H1 (cell line): ENCODE results near the gene DDR2. TPM values are rescaled to one million over a fixed set of nuclear protein-coding genes. Genes with fewer than 3 reads are reported as not detected.

Source experiments
- CTCF ChIA-PET: fragments of 300-600 bp; sonication (Branson Sonifier 250); formaldehyde crosslinking; loops from one replicate; lab custom pipeline; 2021; ENCODE audit not compliant: partially characterized antibody; lab: Charles Lee
- POLR2A ChIA-PET: fragments of 300-600 bp; sonication (Branson Sonifier 250); formaldehyde crosslinking; loops from one replicate; lab custom pipeline; 2021; ENCODE audit warnings: inconsistent platforms; ENCODE audit not compliant: partially characterized antibody; lab: Charles Lee
- DNase-seq, 2 experiments: peaks; one replicate each; pipeline versions ENCODE4 v3.0.0 to v3.0.0-alpha.2; 2010 to 2022; ENCODE audit warnings: low spot score in 2 of 2, low read depth in 1 of 2, mixed read lengths in 1 of 2
- FAIRE-seq: peaks from 2 replicates; lab custom pipeline; 2011; peaks lifted over from hg19 to GRCh38; lab: Jason Lieb, UNC
- H2AFZ ChIP-seq: 2 replicates; pipeline ENCODE4 v1.8.1; 2012; ENCODE audit warnings: low read length, inconsistent platforms
- H2AK5ac ChIP-seq: 2 replicates; pipeline ENCODE4 v1.6.1; 2013; ENCODE audit warnings: low read depth, low read length
- H2BK120ac ChIP-seq: replicated peaks from 2 replicates; pipeline ENCODE3; 2013; ENCODE audit warnings: low read depth, low read length, inconsistent platforms
- H2BK12ac ChIP-seq: 2 replicates; pipeline ENCODE4 v1.6.1; 2013; ENCODE audit warnings: low read depth, low read length
- H2BK15ac ChIP-seq: 2 replicates; pipeline ENCODE4 v1.6.1; 2013; ENCODE audit warnings: low read length
- H2BK20ac ChIP-seq: 2 replicates; pipeline ENCODE4 v1.6.1; 2013; ENCODE audit warnings: low read length
- H2BK5ac ChIP-seq: 2 replicates; pipeline ENCODE4 v1.6.1; 2013; ENCODE audit warnings: low read depth, low read length
- H3K14ac ChIP-seq: 2 replicates; pipeline ENCODE4 v1.6.1; 2013; ENCODE audit warnings: inconsistent platforms; ENCODE audit not compliant: insufficient read length
- H3K18ac ChIP-seq: 2 replicates; pipeline ENCODE4 v1.6.1; 2013; ENCODE audit warnings: low read length; ENCODE audit errors: extremely low read depth
- H3K23ac ChIP-seq: 2 replicates; pipeline ENCODE4 v1.6.1; 2013; ENCODE audit warnings: inconsistent platforms; ENCODE audit not compliant: insufficient read length
- H3K23me2 ChIP-seq: 2 replicates; pipeline ENCODE4 v1.6.1; 2013; ENCODE audit warnings: low read depth, low read length
- H3K27ac ChIP-seq: 2 replicates; pipeline ENCODE4 v1.6.1; 2011; ENCODE audit warnings: low read depth, low read length, inconsistent platforms
- H3K27me3 ChIP-seq, 4 experiments: replicated peaks in 1 of 4; 1 replicate in 1 of 4; 2 replicates in 3 of 4; pipeline versions ENCODE4 v1.6.1 to v1.8.1; 2011 to 2013; ENCODE audit warnings: low read length in 3 of 4, mild to moderate bottlenecking in 3 of 4, inconsistent platforms in 2 of 4, mixed read lengths in 2 of 4, moderate library complexity in 1 of 4; ENCODE audit not compliant: control insufficient read depth in 3 of 4, insufficient read depth in 3 of 4; ENCODE audit errors: extremely low read depth in 1 of 4
- H3K36me3 ChIP-seq, 4 experiments: 2 replicates each; pipeline versions ENCODE4 v1.6.1 to v1.8.1; 2011 to 2013; ENCODE audit warnings: mild to moderate bottlenecking in 4 of 4, low read length in 3 of 4, moderate library complexity in 2 of 4, control low read depth in 1 of 4, inconsistent platforms in 1 of 4; ENCODE audit not compliant: insufficient read depth in 4 of 4, control insufficient read depth in 2 of 4
- H3K4ac ChIP-seq: replicated peaks from 2 replicates; pipeline ENCODE3; 2013; ENCODE audit warnings: low read length, low read depth, mixed read lengths, inconsistent platforms; ENCODE audit not compliant: insufficient read length
- H3K4me1 ChIP-seq, 4 experiments: replicated peaks in 1 of 4; 1 replicate in 1 of 4; 2 replicates in 3 of 4; pipeline versions ENCODE4 v1.6.1 to v1.8.1; 2011 to 2013; ENCODE audit warnings: low read length in 3 of 4, inconsistent platforms in 2 of 4, mixed read lengths in 1 of 4; ENCODE audit not compliant: insufficient read depth in 4 of 4, control insufficient read depth in 3 of 4
- H3K4me2 ChIP-seq, 2 experiments: 2 replicates each; pipeline versions ENCODE4 v1.6.1 to v1.8.1; 2011 to 2013; ENCODE audit warnings: low read depth in 2 of 2, low read length in 2 of 2, control low read depth in 1 of 2, inconsistent platforms in 1 of 2, mild to moderate bottlenecking in 1 of 2; ENCODE audit not compliant: insufficient read depth in 1 of 2
- H3K4me3 ChIP-seq, 4 experiments: fragments of 200-600, 300-600 bp in 1 of 4; sonication (generic), shearing (Covaris generic), sonication (Bioruptor Twin) in 1 of 4; 2 replicates each; pipeline versions ENCODE4 v1.5.1 to v1.8.1; 2011 to 2016; ENCODE audit warnings: low read length in 4 of 4, low read depth in 3 of 4, control low read depth in 2 of 4, inconsistent platforms in 2 of 4, mild to moderate bottlenecking in 2 of 4, mixed read lengths in 1 of 4, moderate library complexity in 1 of 4; ENCODE audit not compliant: insufficient read depth in 2 of 4; ENCODE audit errors: extremely low read depth in 1 of 4
- H3K56ac ChIP-seq: replicated peaks from 2 replicates; pipeline ENCODE3; 2013; ENCODE audit warnings: low read depth, mild to moderate bottlenecking, mixed read lengths, low read length, inconsistent platforms; ENCODE audit not compliant: insufficient read length
- H3K79me1 ChIP-seq: 2 replicates; pipeline ENCODE4 v1.6.1; 2013; ENCODE audit warnings: low read depth, low read length, control low read depth
- H3K79me2 ChIP-seq, 2 experiments: 2 replicates each; pipeline versions ENCODE4 v1.6.1 to v1.8.1; 2012 to 2013; ENCODE audit warnings: low read length in 2 of 2, mild to moderate bottlenecking in 2 of 2, inconsistent platforms in 1 of 2; ENCODE audit not compliant: insufficient read depth in 2 of 2, control insufficient read depth in 1 of 2
- H3K9ac ChIP-seq, 4 experiments: replicated peaks in 1 of 4; 1 replicate in 1 of 4; 2 replicates in 3 of 4; pipeline versions ENCODE4 v1.6.1 to v1.8.1; 2011 to 2013; ENCODE audit warnings: low read depth in 3 of 4, low read length in 3 of 4, control low read depth in 2 of 4, mild to moderate bottlenecking in 2 of 4, moderate library complexity in 2 of 4, inconsistent platforms in 1 of 4; ENCODE audit errors: extremely low read depth in 1 of 4
- H3K9me3 ChIP-seq, 2 experiments: 2 replicates each; pipeline versions ENCODE4 v1.6.1 to v1.8.1; 2012 to 2013; ENCODE audit warnings: mild to moderate bottlenecking in 2 of 2, moderate library complexity in 2 of 2, control low read depth in 1 of 2, inconsistent platforms in 1 of 2, low read depth in 1 of 2, low read length in 1 of 2, mixed read lengths in 1 of 2; ENCODE audit not compliant: insufficient read depth in 2 of 2
- H4K20me1 ChIP-seq, 2 experiments: replicated peaks in 1 of 2; 2 replicates each; pipeline versions ENCODE3 to v1.8.1; 2011 to 2013; ENCODE audit warnings: inconsistent platforms in 2 of 2, low read length in 2 of 2, mild to moderate bottlenecking in 1 of 2; ENCODE audit not compliant: insufficient read depth in 2 of 2, control insufficient read depth in 1 of 2
- H4K5ac ChIP-seq: 2 replicates; pipeline ENCODE4 v1.6.1; 2013; ENCODE audit warnings: low read length, low read depth, mixed read lengths, inconsistent platforms; ENCODE audit not compliant: insufficient read length
- H4K8ac ChIP-seq: 2 replicates; pipeline ENCODE4 v1.8.0; 2013; ENCODE audit warnings: mild to moderate bottlenecking, moderate library complexity, low read length, inconsistent platforms; ENCODE audit not compliant: insufficient read depth; ENCODE audit errors: extremely low read depth
- H4K91ac ChIP-seq: replicated peaks from 2 replicates; pipeline ENCODE3; 2013; ENCODE audit warnings: low read length, mixed read lengths, inconsistent platforms; ENCODE audit not compliant: insufficient read length
- HDAC6 ChIP-seq: IDR thresholded peaks from one replicate; pipeline ENCODE4 v1.7.1; 2012; ENCODE audit warnings: low read depth, mild to moderate bottlenecking, inconsistent platforms, low read length, moderate library complexity
- JUND ChIP-seq: IDR thresholded peaks from 2 replicates; pipeline ENCODE4 v1.6.1; 2011; ENCODE audit warnings: mild to moderate bottlenecking, improper control_type of control experiment, low read length
- NANOG ChIP-seq: IDR thresholded peaks from 2 replicates; pipeline ENCODE4 v1.6.1; 2011; ENCODE audit warnings: low read length, low read depth, mild to moderate bottlenecking, inconsistent platforms; ENCODE audit not compliant: insufficient read depth, poor library complexity, severe bottlenecking
- WGBS, 2 experiments: shearing (Covaris generic) in 1 of 2; methylation state at CpG; one replicate each; pipeline versions ENCODE4 v1.1.6 to v1.1.7; 2013 to 2015; ENCODE audit warnings: low lambda C conversion rate in 2 of 2, mixed read lengths in 2 of 2, inconsistent platforms in 1 of 2, low coverage in 1 of 2, missing lambda C conversion rate in 1 of 2; ENCODE audit not compliant: insufficient replicate concordance in 2 of 2, insufficient coverage in 1 of 2, insufficient read length in 1 of 2; ENCODE audit errors: extremely low coverage in 1 of 2, missing lambda C conversion rate in 1 of 2; 5-methylcytosine and 5-hydroxymethylcytosine counted together
- polyA plus RNA-seq, 7 experiments: library from polyadenylated mRNA; depleted of rRNA in 3 of 7; stranded (reverse) in 5 of 7; unstranded in 2 of 7; fragments of >200 nt in 5 of 7; fragments of 200-250 nt in 2 of 7; gene quantifications; 1 replicate in 5 of 7; 2 replicates in 1 of 7; 4 replicates in 1 of 7; pipeline versions ENCODE4 v1.2.1 to v1.2.3, GENCODE V29; 2011 to 2013; ENCODE audit warnings: missing spikeins in 2 of 7, mixed read lengths in 2 of 7
- total RNA-seq: library from RNA; stranded (reverse); fragmentation: NEBNext Ultra II Directional; extraction: Animal tissue kit (Norgen Biotek cat#: 25700); gene quantifications from 2 replicates; pipeline ENCODE4 v1.2.1, GENCODE V29; 2021

DDR2 gene
- total and polyA plus RNA-seq, 2 of the 8 experiments (the other 6 are each of a cell fraction or from before 2014, with no cell fraction given), result 1.00 to 2.1 TPM

GRCh38 chr1:162753998-162754585 lies 121.8 kb downstream of the DDR2 start:
- CTCF ChIA-PET, result interaction anchor here (0.8 kb wide), 1 partner anchor 18 kb away, joined by 4 read pairs; no protein-coding TSS in a partner anchor

More at GRCh38 chr1:162753998-162754585, 121.8 kb downstream of the DDR2 start:
- no peaks in the 10 kb centered on the region for H3K4me1 ChIP-seq
- no peak overlapping the region for H3K4me2 ChIP-seq
- no peak overlapping the region for H2BK12ac ChIP-seq
- no peak for DNase-seq
- no peak overlapping the region for H3K27ac ChIP-seq
- H2BK120ac ChIP-seq, result no peak overlapping the region
- H3K4ac ChIP-seq, result no peak overlapping the region
- no peaks in the 10 kb centered on the region for H3K79me2 ChIP-seq
- no peak for TF ChIP-seq JUND
- TF ChIP-seq NANOG, result no peak
- TF ChIP-seq HDAC6, result no peak
- TF ChIP-seq, all 59 proteins: peak for 0
- H3K9me3 ChIP-seq, result no peaks in the 10 kb centered on the region
- H3K23me2 ChIP-seq, result no peaks in the 10 kb centered on the region
- H2BK20ac ChIP-seq, result no peak overlapping the region
- no peak overlapping the region for H3K4me3 ChIP-seq
- 94% methylated on average over 1 of the region's 1 CpG; no CpG with 5 or more reads in 1 of the 2 experiments for WGBS, 2 experiments
- H2BK5ac ChIP-seq, result no peak overlapping the region
- no peak overlapping the region for H3K23ac ChIP-seq
- H4K20me1 ChIP-seq, result no peaks in the 10 kb centered on the region
- no peak for FAIRE-seq
- no peaks in the 10 kb centered on the region for H3K36me3 ChIP-seq
- no peaks in the 10 kb centered on the region for H3K27me3 ChIP-seq
- H4K91ac ChIP-seq, result no peak overlapping the region
- H3K56ac ChIP-seq, result no peak overlapping the region
- no peak overlapping the region; the same call in 1 of the 2 replicates for H2BK15ac ChIP-seq
- POLR2A ChIA-PET, result no interaction called here
- no peak overlapping the region for H2AFZ ChIP-seq
- no peak overlapping the region for H3K18ac ChIP-seq
- no peak overlapping the region for H4K8ac ChIP-seq
- no peak overlapping the region for H3K14ac ChIP-seq
- no peak overlapping the region for H2AK5ac ChIP-seq
- no peaks in the 10 kb centered on the region for H3K79me1 ChIP-seq
- no peak overlapping the region for H3K9ac ChIP-seq
- no peak overlapping the region for H4K5ac ChIP-seq
